ENCODE results near the gene IGFBPL1. TPM values are rescaled to one million over a fixed set of nuclear protein-coding genes. Genes with fewer than 3 reads are reported as not detected.

IGFBPL1 gene
- total and polyA plus RNA-seq, 2 of the 13 experiments (the other 11 are each of a cell fraction or from before 2014, with no cell fraction given) = 0.24 TPM; not detected in 1

DNA sequence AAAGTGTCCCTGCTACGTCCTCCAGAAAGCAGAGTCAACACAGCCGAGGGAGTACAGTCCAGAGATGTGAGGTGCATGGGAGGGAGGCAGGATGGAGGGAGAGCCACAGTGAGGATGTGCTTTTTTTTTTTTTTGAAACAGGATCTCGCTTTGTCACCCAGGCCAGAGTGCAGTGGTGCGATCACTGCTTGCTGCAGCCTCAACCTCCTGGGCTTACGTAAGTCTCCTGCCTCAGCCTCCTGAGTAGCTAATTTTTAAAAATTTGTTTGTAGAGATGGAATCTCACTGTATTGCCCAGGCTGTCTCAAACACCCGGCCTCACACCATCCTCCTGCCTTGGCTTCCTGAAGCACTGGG, 65.0 kb downstream of the IGFBPL1 start (continued):
- TF ChIP-seq ZBED4 (CRISPR knock-in tag; IDR thresholded peaks at IDR 0.05; ENCODE audit: borderline replicate concordance) (no peak), SNAI1 (CRISPR knock-in tag; IDR thresholded peaks at IDR 0.05; ENCODE audit: borderline replicate concordance) (no peak), TRIM22 (IDR thresholded peaks at IDR 0.05) (no peak), NR2F1 (CRISPR knock-in tag; IDR thresholded peaks at IDR 0.05) (no peak), XBP1 (CRISPR knock-in tag; IDR thresholded peaks at IDR 0.05) (no peak), ZNF326 (CRISPR knock-in tag; IDR thresholded peaks at IDR 0.05; ENCODE audit: borderline replicate concordance) (no peak), TEAD3 (CRISPR knock-in tag; optimal IDR thresholded peaks at IDR 0.05; ENCODE audit: borderline replicate concordance) (peak; percentile 32), ZNF7 (CRISPR knock-in tag; IDR thresholded peaks at IDR 0.05) (no peak), MXD4 (CRISPR knock-in tag; IDR thresholded peaks at IDR 0.05) (no peak), GABPA (IDR thresholded peaks at IDR 0.05; ENCODE audit: low read depth, low read length) (no peak), GABPA (CRISPR knock-in tag; IDR thresholded peaks at IDR 0.05; ENCODE audit: low read depth) (no peak), BRF2 (CRISPR knock-in tag; IDR thresholded peaks at IDR 0.05) (no peak), ZNF354B (CRISPR knock-in tag; IDR thresholded peaks at IDR 0.05) (no peak), FOXK1 (CRISPR knock-in tag; IDR thresholded peaks at IDR 0.05; ENCODE audit: borderline replicate concordance, low read depth) (no peak), ZSCAN21 (CRISPR knock-in tag; IDR thresholded peaks at IDR 0.05; ENCODE audit: borderline replicate concordance) (no peak), MED8 (CRISPR knock-in tag; IDR thresholded peaks at IDR 0.05; ENCODE audit: insufficient replicate concordance) (no peak)
- TF ChIP-seq, protein P1, sequence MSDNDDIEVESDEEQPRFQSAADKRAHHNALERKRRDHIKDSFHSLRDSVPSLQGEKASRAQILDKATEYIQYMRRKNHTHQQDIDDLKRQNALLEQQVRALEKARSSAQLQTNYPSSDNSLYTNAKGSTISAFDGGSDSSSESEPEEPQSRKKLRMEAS (IDR thresholded peaks at IDR 0.05) = peak; percentile 12; the same call in 1 of the 2 replicates
- TF ChIP-seq, protein P2, sequence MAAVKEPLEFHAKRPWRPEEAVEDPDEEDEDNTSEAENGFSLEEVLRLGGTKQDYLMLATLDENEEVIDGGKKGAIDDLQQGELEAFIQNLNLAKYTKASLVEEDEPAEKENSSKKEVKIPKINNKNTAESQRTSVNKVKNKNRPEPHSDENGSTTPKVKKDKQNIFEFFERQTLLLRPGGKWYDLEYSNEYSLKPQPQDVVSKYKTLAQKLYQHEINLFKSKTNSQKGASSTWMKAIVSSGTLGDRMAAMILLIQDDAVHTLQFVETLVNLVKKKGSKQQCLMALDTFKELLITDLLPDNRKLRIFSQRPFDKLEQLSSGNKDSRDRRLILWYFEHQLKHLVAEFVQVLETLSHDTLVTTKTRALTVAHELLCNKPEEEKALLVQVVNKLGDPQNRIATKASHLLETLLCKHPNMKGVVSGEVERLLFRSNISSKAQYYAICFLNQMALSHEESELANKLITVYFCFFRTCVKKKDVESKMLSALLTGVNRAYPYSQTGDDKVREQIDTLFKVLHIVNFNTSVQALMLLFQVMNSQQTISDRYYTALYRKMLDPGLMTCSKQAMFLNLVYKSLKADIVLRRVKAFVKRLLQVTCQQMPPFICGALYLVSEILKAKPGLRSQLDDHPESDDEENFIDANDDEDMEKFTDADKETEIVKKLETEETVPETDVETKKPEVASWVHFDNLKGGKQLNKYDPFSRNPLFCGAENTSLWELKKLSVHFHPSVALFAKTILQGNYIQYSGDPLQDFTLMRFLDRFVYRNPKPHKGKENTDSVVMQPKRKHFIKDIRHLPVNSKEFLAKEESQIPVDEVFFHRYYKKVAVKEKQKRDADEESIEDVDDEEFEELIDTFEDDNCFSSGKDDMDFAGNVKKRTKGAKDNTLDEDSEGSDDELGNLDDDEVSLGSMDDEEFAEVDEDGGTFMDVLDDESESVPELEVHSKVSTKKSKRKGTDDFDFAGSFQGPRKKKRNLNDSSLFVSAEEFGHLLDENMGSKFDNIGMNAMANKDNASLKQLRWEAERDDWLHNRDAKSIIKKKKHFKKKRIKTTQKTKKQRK (IDR thresholded peaks at IDR 0.05; ENCODE audit: low read length) = no peak
- TF ChIP-seq, protein P3, sequence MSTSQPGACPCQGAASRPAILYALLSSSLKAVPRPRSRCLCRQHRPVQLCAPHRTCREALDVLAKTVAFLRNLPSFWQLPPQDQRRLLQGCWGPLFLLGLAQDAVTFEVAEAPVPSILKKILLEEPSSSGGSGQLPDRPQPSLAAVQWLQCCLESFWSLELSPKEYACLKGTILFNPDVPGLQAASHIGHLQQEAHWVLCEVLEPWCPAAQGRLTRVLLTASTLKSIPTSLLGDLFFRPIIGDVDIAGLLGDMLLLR (CRISPR knock-in tag; IDR thresholded peaks at IDR 0.05) = no peak

Data from HepG2 (cell line).